ENCODE results near the gene WWOX.

WWOX gene

GRCh38 chr16:78415669-78416068 lies 316.2 kb downstream of the WWOX start:
- Histone ChIP-seq H3K9me3 (ENCODE audit: control insufficient read depth in 2 of 2, low read length in 2 of 2) (peaks cover 0 to 4% of the 10 kb centered on the region in 2 donors), H3K36me3 (ENCODE audit: control insufficient read depth in 2 of 2, insufficient read depth in 2 of 2, low read length in 2 of 2) (no peaks in the 10 kb centered on the region), H3K27ac (ENCODE audit: low read length) (no peak overlapping the region), H3K4me1 (ENCODE audit: control insufficient read depth, insufficient read depth, low read length) (no peaks in the 10 kb centered on the region), H3K9ac (ENCODE audit: low read length in 2 of 2) (no peak overlapping the region), H3K4me3 (ENCODE audit: low read length in 2 of 2) (no peak overlapping the region), H3K27me3 (ENCODE audit: control insufficient read depth in 1 of 2, insufficient read depth in 2 of 2, low read length in 2 of 2) (no peaks in the 10 kb centered on the region)

- no peaks in the 10 kb centered on the region for H3K4me1 ChIP-seq (ENCODE audit: control insufficient read depth, insufficient read depth, low read length)
- H3K27me3 ChIP-seq (ENCODE audit: control insufficient read depth in 1 of 2, insufficient read depth in 2 of 2, low read length in 2 of 2) = no peaks in the 10 kb centered on the region
- H3K9ac ChIP-seq (ENCODE audit: low read length in 2 of 2) = no peak overlapping the region
- H3K36me3 ChIP-seq (ENCODE audit: control insufficient read depth in 2 of 2, insufficient read depth in 2 of 2, low read length in 2 of 2) = no peaks in the 10 kb centered on the region
- no peak overlapping the region for H3K27ac ChIP-seq (ENCODE audit: low read length)
- H3K9me3 ChIP-seq (ENCODE audit: control insufficient read depth in 2 of 2, low read length in 2 of 2) = peaks cover 0 to 4% of the 10 kb centered on the region in 2 donors
- no peak overlapping the region for H3K4me3 ChIP-seq (ENCODE audit: low read length in 2 of 2)
Measured at GRCh38 chr16:78416400-78416799, 316.9 kb downstream of the WWOX start.

- H3K9me3 ChIP-seq (ENCODE audit: control insufficient read depth in 2 of 2, low read length in 2 of 2) = no peaks in the 10 kb centered on the region
- no peaks in the 10 kb centered on the region for H3K36me3 ChIP-seq (ENCODE audit: control insufficient read depth in 2 of 2, insufficient read depth in 2 of 2, low read length in 2 of 2)
Measured at GRCh38 chr16:78421181-78421708, 321.8 kb downstream of the WWOX start.

GRCh38 chr16:78425281-78425680 lies 325.8 kb downstream of the WWOX start:
- Histone ChIP-seq H3K27me3 (ENCODE audit: control insufficient read depth in 1 of 2, insufficient read depth in 2 of 2, low read length in 2 of 2) (no peaks in the 10 kb centered on the region), H3K27ac (ENCODE audit: low read length) (no peak overlapping the region), H3K9me3 (ENCODE audit: control insufficient read depth in 2 of 2, low read length in 2 of 2) (no peaks in the 10 kb centered on the region), H3K9ac (ENCODE audit: low read length in 2 of 2) (no peak overlapping the region), H3K4me1 (ENCODE audit: control insufficient read depth, insufficient read depth, low read length) (no peaks in the 10 kb centered on the region), H3K4me3 (ENCODE audit: low read length in 2 of 2) (no peak overlapping the region), H3K36me3 (ENCODE audit: control insufficient read depth in 2 of 2, insufficient read depth in 2 of 2, low read length in 2 of 2) (no peaks in the 10 kb centered on the region)

More at GRCh38 chr16:78421181-78421708, 321.8 kb downstream of the WWOX start:
- Histone ChIP-seq H3K27me3 (ENCODE audit: control insufficient read depth in 1 of 2, insufficient read depth in 2 of 2, low read length in 2 of 2) (no peaks in the 10 kb centered on the region), H3K4me1 (ENCODE audit: control insufficient read depth, insufficient read depth, low read length) (no peaks in the 10 kb centered on the region), H3K4me3 (ENCODE audit: low read length in 2 of 2) (no peak overlapping the region), H3K9ac (ENCODE audit: low read length in 2 of 2) (no peak overlapping the region), H3K27ac (ENCODE audit: low read length) (no peak overlapping the region)

GRCh38 chr16:78425891-78426510 lies 326.5 kb downstream of the WWOX start:
- no peak overlapping the region for H3K27ac ChIP-seq (ENCODE audit: low read length)
- no peak overlapping the region for H3K9ac ChIP-seq (ENCODE audit: low read length in 2 of 2)
- H3K4me3 ChIP-seq (ENCODE audit: low read length in 2 of 2) = no peak overlapping the region
- no peaks in the 10 kb centered on the region for H3K4me1 ChIP-seq (ENCODE audit: control insufficient read depth, insufficient read depth, low read length)
- no peaks in the 10 kb centered on the region for H3K27me3 ChIP-seq (ENCODE audit: control insufficient read depth in 1 of 2, insufficient read depth in 2 of 2, low read length in 2 of 2)
- H3K36me3 ChIP-seq (ENCODE audit: control insufficient read depth in 2 of 2, insufficient read depth in 2 of 2, low read length in 2 of 2) = no peaks in the 10 kb centered on the region
- H3K9me3 ChIP-seq (ENCODE audit: control insufficient read depth in 2 of 2, low read length in 2 of 2) = no peaks in the 10 kb centered on the region

- H3K27ac ChIP-seq (ENCODE audit: low read length) = no peak overlapping the region
- no peaks in the 10 kb centered on the region for H3K27me3 ChIP-seq (ENCODE audit: control insufficient read depth in 1 of 2, insufficient read depth in 2 of 2, low read length in 2 of 2)
- H3K36me3 ChIP-seq (ENCODE audit: control insufficient read depth in 2 of 2, insufficient read depth in 2 of 2, low read length in 2 of 2) = peaks cover 0 to 3% of the 10 kb centered on the region in 2 donors
- H3K9ac ChIP-seq (ENCODE audit: low read length in 2 of 2) = no peak overlapping the region
- H3K4me3 ChIP-seq (ENCODE audit: low read length in 2 of 2) = no peak overlapping the region
- H3K4me1 ChIP-seq (ENCODE audit: control insufficient read depth, insufficient read depth, low read length) = no peaks in the 10 kb centered on the region
- no peaks in the 10 kb centered on the region for H3K9me3 ChIP-seq (ENCODE audit: control insufficient read depth in 2 of 2, low read length in 2 of 2)
Measured at GRCh38 chr16:78428193-78428592, 328.7 kb downstream of the WWOX start.

GRCh38 chr16:78430281-78430680 lies 330.8 kb downstream of the WWOX start:
- Histone ChIP-seq H3K4me1 (ENCODE audit: control insufficient read depth, insufficient read depth, low read length) (no peaks in the 10 kb centered on the region), H3K36me3 (ENCODE audit: control insufficient read depth in 2 of 2, insufficient read depth in 2 of 2, low read length in 2 of 2) (peaks cover 0 to 3% of the 10 kb centered on the region in 2 donors), H3K4me3 (ENCODE audit: low read length in 2 of 2) (no peak overlapping the region), H3K9ac (ENCODE audit: low read length in 2 of 2) (no peak overlapping the region), H3K27ac (ENCODE audit: low read length) (no peak overlapping the region), H3K27me3 (ENCODE audit: control insufficient read depth in 1 of 2, insufficient read depth in 2 of 2, low read length in 2 of 2) (no peaks in the 10 kb centered on the region), H3K9me3 (ENCODE audit: control insufficient read depth in 2 of 2, low read length in 2 of 2) (no peaks in the 10 kb centered on the region)

GRCh38 chr16:78431004-78431670 lies 331.7 kb downstream of the WWOX start:
- H3K27me3 ChIP-seq (ENCODE audit: control insufficient read depth in 1 of 2, insufficient read depth in 2 of 2, low read length in 2 of 2) = no peaks in the 10 kb centered on the region
- H3K36me3 ChIP-seq (ENCODE audit: control insufficient read depth in 2 of 2, insufficient read depth in 2 of 2, low read length in 2 of 2) = peaks cover 0 to 3% of the 10 kb centered on the region in 2 donors
- no peak overlapping the region for H3K27ac ChIP-seq (ENCODE audit: low read length)
- no peak overlapping the region for H3K9ac ChIP-seq (ENCODE audit: low read length in 2 of 2)
- no peak overlapping the region for H3K4me3 ChIP-seq (ENCODE audit: low read length in 2 of 2)
- H3K4me1 ChIP-seq (ENCODE audit: control insufficient read depth, insufficient read depth, low read length) = no peaks in the 10 kb centered on the region
- H3K9me3 ChIP-seq (ENCODE audit: control insufficient read depth in 2 of 2, low read length in 2 of 2) = no peaks in the 10 kb centered on the region

GRCh38 chr16:78431701-78432100 lies 332.2 kb downstream of the WWOX start:
- H3K4me3 ChIP-seq (ENCODE audit: low read length in 2 of 2) = no peak overlapping the region
- H3K36me3 ChIP-seq (ENCODE audit: control insufficient read depth in 2 of 2, insufficient read depth in 2 of 2, low read length in 2 of 2) = peaks cover 0 to 3% of the 10 kb centered on the region in 2 donors
- no peaks in the 10 kb centered on the region for H3K27me3 ChIP-seq (ENCODE audit: control insufficient read depth in 1 of 2, insufficient read depth in 2 of 2, low read length in 2 of 2)
- H3K9me3 ChIP-seq (ENCODE audit: control insufficient read depth in 2 of 2, low read length in 2 of 2) = no peaks in the 10 kb centered on the region
- no peak overlapping the region for H3K9ac ChIP-seq (ENCODE audit: low read length in 2 of 2)
- H3K27ac ChIP-seq (ENCODE audit: low read length) = no peak overlapping the region
- no peaks in the 10 kb centered on the region for H3K4me1 ChIP-seq (ENCODE audit: control insufficient read depth, insufficient read depth, low read length)

GRCh38 chr16:78432451-78432850 lies 333.0 kb downstream of the WWOX start:
- Histone ChIP-seq H3K36me3 (ENCODE audit: control insufficient read depth in 2 of 2, insufficient read depth in 2 of 2, low read length in 2 of 2) (peaks cover 0 to 3% of the 10 kb centered on the region in 2 donors), H3K27ac (ENCODE audit: low read length) (no peak overlapping the region), H3K4me1 (ENCODE audit: control insufficient read depth, insufficient read depth, low read length) (no peaks in the 10 kb centered on the region), H3K9me3 (ENCODE audit: control insufficient read depth in 2 of 2, low read length in 2 of 2) (no peaks in the 10 kb centered on the region), H3K27me3 (ENCODE audit: control insufficient read depth in 1 of 2, insufficient read depth in 2 of 2, low read length in 2 of 2) (no peaks in the 10 kb centered on the region), H3K4me3 (ENCODE audit: low read length in 2 of 2) (no peak overlapping the region), H3K9ac (ENCODE audit: low read length in 2 of 2) (no peak overlapping the region)

- Histone ChIP-seq H3K4me1 (ENCODE audit: control insufficient read depth, insufficient read depth, low read length) (no peaks in the 10 kb centered on the region), H3K9me3 (ENCODE audit: control insufficient read depth in 2 of 2, low read length in 2 of 2) (no peaks in the 10 kb centered on the region), H3K27me3 (ENCODE audit: control insufficient read depth in 1 of 2, insufficient read depth in 2 of 2, low read length in 2 of 2) (no peaks in the 10 kb centered on the region), H3K4me3 (ENCODE audit: low read length in 2 of 2) (no peak overlapping the region), H3K36me3 (ENCODE audit: control insufficient read depth in 2 of 2, insufficient read depth in 2 of 2, low read length in 2 of 2) (peaks cover 0 to 3% of the 10 kb centered on the region in 2 donors), H3K9ac (ENCODE audit: low read length in 2 of 2) (no peak overlapping the region), H3K27ac (ENCODE audit: low read length) (no peak overlapping the region)
Measured at GRCh38 chr16:78433116-78433515, 333.7 kb downstream of the WWOX start.
